Measurements from ENCODE around the gene FAAP20. TPM values are rescaled to one million over a fixed set of nuclear protein-coding genes. Genes with fewer than 3 reads are reported as not detected.

The FAAP20 gene
- total RNA-seq, 1 experiment from 2014 or later = 112 TPM

DNA sequence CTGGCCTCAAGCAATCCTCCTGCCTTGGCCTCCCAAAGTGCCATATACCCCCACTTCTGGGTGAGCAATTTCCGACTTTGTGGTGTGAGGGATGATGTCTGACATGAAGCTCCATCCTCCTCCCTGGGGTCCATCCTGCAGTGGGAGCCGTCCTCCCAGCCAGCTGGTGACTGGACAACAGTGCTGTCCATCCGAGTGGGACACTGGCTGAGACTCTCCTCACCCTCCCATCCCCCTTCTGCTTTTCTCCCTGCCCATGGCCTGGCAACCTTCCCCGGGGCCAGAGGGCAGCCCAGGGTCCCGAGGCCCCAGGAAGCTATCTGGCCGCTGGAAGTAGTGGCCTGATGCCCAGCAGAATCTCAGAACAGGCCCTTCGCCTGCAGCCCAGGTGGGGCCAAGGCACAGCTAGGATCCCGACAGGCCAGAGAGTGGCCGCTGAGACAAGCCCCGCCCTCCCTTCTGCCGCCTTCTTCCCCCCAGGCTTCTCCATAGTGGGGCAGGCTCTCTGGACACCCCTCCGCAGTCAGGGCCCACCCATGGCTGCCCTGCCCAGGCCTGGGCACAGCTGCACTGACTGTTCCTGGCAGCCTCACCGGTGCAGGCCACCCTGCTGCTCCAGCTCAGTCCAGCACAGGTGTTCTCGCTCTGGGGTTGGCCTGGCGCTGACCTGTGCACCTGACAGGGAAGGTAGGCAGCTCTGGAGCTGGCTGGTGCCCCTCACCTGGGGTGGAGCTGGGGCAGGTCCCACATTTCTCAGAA is 8.4 kb upstream of the FAAP20 start:
- Histone ChIP-seq H3K27ac (ENCODE audit: low read depth, low read length) (no peak overlapping the region), H3K36me3 (ENCODE audit: control insufficient read depth in 1 of 2, insufficient read depth in 2 of 2, low read length in 2 of 2) (no peaks in the 10 kb centered on the region), H2AFZ (ENCODE audit: low read depth, low read length, poor library complexity, severe bottlenecking) (no peak overlapping the region), H3K9ac (ENCODE audit: low read length) (no peak overlapping the region), H3K9me2 (ENCODE audit: insufficient read depth) (no peaks in the 10 kb centered on the region), H4K20me1 (ENCODE audit: insufficient read depth) (no peaks in the 10 kb centered on the region), H3K27me3 (ENCODE audit: insufficient read depth, low read length) (no peaks in the 10 kb centered on the region), H3K4me3 (replicated peaks in 1 of 2; ENCODE audit: low read depth in 1 of 2, low read length in 2 of 2) (no peak overlapping the region), H3K4me2 (ENCODE audit: low read length) (no peak overlapping the region), H3K79me2 (ENCODE audit: insufficient read depth, low read length) (no peaks in the 10 kb centered on the region), H3K4me1 (ENCODE audit: control insufficient read depth in 1 of 2, insufficient read depth in 2 of 2, low read length in 2 of 2) (peaks cover 18 to 39% of the 10 kb centered on the region in 2 experiments; a peak in 3 of 4 replicates), H3K9me3 (ENCODE audit: control insufficient read depth in 1 of 2, insufficient read depth in 1 of 2, low read depth in 1 of 2, low read length in 2 of 2) (no peaks in the 10 kb centered on the region)
- ATAC-seq (no peak), DNase-seq (ENCODE audit: low read depth, low spot score) (no peak)
- ChIA-PET POLR2A (no interaction called here), RAD21 (ENCODE audit: low non-redundant PET in 1 of 2, low total read pairs in 2 of 2, uncharacterized antibody in 2 of 2, unreplicated experiment in 2 of 2) (no interaction called here), CTCF (interaction anchor here (1.6 to 2.5 kb wide), 2 partner anchors 8 to 179 kb away, joined by 7 to 16 read pairs; partner anchors contain the start of gene FAAP20)
- no TSS peak for BruUV-seq (replicated peaks)
- TF ChIP-seq, protein P1, sequence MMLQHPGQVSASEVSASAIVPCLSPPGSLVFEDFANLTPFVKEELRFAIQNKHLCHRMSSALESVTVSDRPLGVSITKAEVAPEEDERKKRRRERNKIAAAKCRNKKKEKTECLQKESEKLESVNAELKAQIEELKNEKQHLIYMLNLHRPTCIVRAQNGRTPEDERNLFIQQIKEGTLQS (IDR thresholded peaks at IDR 0.05) = no peak
- TF ChIP-seq CEBPB (IDR thresholded peaks at IDR 0.05; ENCODE audit: low read depth) (no peak), JUND (IDR thresholded peaks at IDR 0.05) (no peak), FOSL1 (IDR thresholded peaks at IDR 0.05; ENCODE audit: low read depth) (no peak), CBX3 (IDR thresholded peaks at IDR 0.05; ENCODE audit: low read depth) (no peak), EZH2 (IDR thresholded peaks at IDR 0.05) (no peak), ZNF274 (IDR thresholded peaks at IDR 0.05; ENCODE audit: low read depth, low read length) (no peak), EGR1 (IDR thresholded peaks at IDR 0.05; ENCODE audit: low read depth) (no peak), ELF1 (IDR thresholded peaks at IDR 0.05; ENCODE audit: borderline replicate concordance, low read depth) (no peak), POLR2AphosphoS5 (IDR thresholded peaks at IDR 0.05; ENCODE audit: low read depth, low read length) (no peak)
- TF ChIP-seq, protein P2, sequence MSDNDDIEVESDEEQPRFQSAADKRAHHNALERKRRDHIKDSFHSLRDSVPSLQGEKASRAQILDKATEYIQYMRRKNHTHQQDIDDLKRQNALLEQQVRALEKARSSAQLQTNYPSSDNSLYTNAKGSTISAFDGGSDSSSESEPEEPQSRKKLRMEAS (IDR thresholded peaks at IDR 0.05) = no peak
- TF ChIP-seq, protein P3, sequence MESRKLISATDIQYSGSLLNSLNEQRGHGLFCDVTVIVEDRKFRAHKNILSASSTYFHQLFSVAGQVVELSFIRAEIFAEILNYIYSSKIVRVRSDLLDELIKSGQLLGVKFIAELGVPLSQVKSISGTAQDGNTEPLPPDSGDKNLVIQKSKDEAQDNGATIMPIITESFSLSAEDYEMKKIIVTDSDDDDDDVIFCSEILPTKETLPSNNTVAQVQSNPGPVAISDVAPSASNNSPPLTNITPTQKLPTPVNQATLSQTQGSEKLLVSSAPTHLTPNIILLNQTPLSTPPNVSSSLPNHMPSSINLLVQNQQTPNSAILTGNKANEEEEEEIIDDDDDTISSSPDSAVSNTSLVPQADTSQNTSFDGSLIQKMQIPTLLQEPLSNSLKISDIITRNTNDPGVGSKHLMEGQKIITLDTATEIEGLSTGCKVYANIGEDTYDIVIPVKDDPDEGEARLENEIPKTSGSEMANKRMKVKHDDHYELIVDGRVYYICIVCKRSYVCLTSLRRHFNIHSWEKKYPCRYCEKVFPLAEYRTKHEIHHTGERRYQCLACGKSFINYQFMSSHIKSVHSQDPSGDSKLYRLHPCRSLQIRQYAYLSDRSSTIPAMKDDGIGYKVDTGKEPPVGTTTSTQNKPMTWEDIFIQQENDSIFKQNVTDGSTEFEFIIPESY (IDR thresholded peaks at IDR 0.05; ENCODE audit: extremely low read depth, insufficient replicate concordance, low read length) = no peak
- TF ChIP-seq, protein P4, sequence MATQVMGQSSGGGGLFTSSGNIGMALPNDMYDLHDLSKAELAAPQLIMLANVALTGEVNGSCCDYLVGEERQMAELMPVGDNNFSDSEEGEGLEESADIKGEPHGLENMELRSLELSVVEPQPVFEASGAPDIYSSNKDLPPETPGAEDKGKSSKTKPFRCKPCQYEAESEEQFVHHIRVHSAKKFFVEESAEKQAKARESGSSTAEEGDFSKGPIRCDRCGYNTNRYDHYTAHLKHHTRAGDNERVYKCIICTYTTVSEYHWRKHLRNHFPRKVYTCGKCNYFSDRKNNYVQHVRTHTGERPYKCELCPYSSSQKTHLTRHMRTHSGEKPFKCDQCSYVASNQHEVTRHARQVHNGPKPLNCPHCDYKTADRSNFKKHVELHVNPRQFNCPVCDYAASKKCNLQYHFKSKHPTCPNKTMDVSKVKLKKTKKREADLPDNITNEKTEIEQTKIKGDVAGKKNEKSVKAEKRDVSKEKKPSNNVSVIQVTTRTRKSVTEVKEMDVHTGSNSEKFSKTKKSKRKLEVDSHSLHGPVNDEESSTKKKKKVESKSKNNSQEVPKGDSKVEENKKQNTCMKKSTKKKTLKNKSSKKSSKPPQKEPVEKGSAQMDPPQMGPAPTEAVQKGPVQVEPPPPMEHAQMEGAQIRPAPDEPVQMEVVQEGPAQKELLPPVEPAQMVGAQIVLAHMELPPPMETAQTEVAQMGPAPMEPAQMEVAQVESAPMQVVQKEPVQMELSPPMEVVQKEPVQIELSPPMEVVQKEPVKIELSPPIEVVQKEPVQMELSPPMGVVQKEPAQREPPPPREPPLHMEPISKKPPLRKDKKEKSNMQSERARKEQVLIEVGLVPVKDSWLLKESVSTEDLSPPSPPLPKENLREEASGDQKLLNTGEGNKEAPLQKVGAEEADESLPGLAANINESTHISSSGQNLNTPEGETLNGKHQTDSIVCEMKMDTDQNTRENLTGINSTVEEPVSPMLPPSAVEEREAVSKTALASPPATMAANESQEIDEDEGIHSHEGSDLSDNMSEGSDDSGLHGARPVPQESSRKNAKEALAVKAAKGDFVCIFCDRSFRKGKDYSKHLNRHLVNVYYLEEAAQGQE (IDR thresholded peaks at IDR 0.05; ENCODE audit: low read depth) = no peak
- TF ChIP-seq, protein P5, sequence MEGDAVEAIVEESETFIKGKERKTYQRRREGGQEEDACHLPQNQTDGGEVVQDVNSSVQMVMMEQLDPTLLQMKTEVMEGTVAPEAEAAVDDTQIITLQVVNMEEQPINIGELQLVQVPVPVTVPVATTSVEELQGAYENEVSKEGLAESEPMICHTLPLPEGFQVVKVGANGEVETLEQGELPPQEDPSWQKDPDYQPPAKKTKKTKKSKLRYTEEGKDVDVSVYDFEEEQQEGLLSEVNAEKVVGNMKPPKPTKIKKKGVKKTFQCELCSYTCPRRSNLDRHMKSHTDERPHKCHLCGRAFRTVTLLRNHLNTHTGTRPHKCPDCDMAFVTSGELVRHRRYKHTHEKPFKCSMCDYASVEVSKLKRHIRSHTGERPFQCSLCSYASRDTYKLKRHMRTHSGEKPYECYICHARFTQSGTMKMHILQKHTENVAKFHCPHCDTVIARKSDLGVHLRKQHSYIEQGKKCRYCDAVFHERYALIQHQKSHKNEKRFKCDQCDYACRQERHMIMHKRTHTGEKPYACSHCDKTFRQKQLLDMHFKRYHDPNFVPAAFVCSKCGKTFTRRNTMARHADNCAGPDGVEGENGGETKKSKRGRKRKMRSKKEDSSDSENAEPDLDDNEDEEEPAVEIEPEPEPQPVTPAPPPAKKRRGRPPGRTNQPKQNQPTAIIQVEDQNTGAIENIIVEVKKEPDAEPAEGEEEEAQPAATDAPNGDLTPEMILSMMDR (IDR thresholded peaks at IDR 0.05 in 2 of 3, conservative IDR thresholded peaks at IDR 0.05 in 1 of 3; ENCODE audit: borderline replicate concordance in 1 of 3, insufficient read depth in 1 of 3, low read depth in 2 of 3, low read length in 2 of 3) = no peak
- intact Hi-C loops (cut with micrococcal nuclease) = no loop called here
